HepG2 (cell line): Measurements from ENCODE around the gene SALL2. TPM values are rescaled to one million over a fixed set of nuclear protein-coding genes. Genes with fewer than 3 reads are reported as not detected.

Source experiments
- CSRNP1 ChIP-seq: sonication (generic); formaldehyde crosslinking; IDR thresholded peaks from 2 replicates; pipeline ENCODE4 v1.8.1; 2023; ENCODE audit warnings: mild to moderate bottlenecking, missing genetic modification reagents
- DMTF1 ChIP-seq: sonication (generic); formaldehyde crosslinking; IDR thresholded peaks from 2 replicates; pipeline ENCODE4 v1.4.0; 2020; ENCODE audit warnings: mild to moderate bottlenecking, missing genetic modification reagents
- E2F5 ChIP-seq: sonication (generic); formaldehyde crosslinking; conservative IDR thresholded peaks from 2 replicates; pipeline ENCODE4 v1.4.0; 2020; ENCODE audit warnings: missing genetic modification reagents
- EHMT2 ChIP-seq: fragments of 200-600 bp; sonication (generic); IDR thresholded peaks from 2 replicates; pipeline ENCODE4 v1.7.0; 2017; ENCODE audit warnings: antibody characterized with exemption, low read depth, low read length, borderline replicate concordance
- HOXA5 ChIP-seq: sonication (generic); formaldehyde crosslinking; IDR thresholded peaks from 2 replicates; pipeline ENCODE4 v1.4.0; 2020; ENCODE audit warnings: missing genetic modification reagents
- JUNB ChIP-seq: sonication (generic); formaldehyde crosslinking; IDR thresholded peaks from 2 replicates; pipeline ENCODE4 v1.8.0; 2022; ENCODE audit warnings: missing genetic modification reagents, mild to moderate bottlenecking, borderline replicate concordance
- NBN ChIP-seq: fragments of 450-650 bp; conservative IDR thresholded peaks from 2 replicates; pipeline ENCODE4 v1.6.1; 2017
- NFYB ChIP-seq: sonication (generic); formaldehyde crosslinking; IDR thresholded peaks from 2 replicates; pipeline ENCODE4 v1.4.0; 2020; ENCODE audit warnings: missing genetic modification reagents
- SOX5 ChIP-seq: IDR thresholded peaks from 2 replicates; pipeline ENCODE4 v1.6.1; 2016; ENCODE audit warnings: borderline replicate concordance
- ZMYM3 ChIP-seq: sonication (generic); formaldehyde crosslinking; IDR thresholded peaks from 2 replicates; pipeline ENCODE4 v1.5.1; 2020; ENCODE audit warnings: mild to moderate bottlenecking, missing genetic modification reagents
- ZNF138 ChIP-seq: sonication (generic); formaldehyde crosslinking; IDR thresholded peaks from 2 replicates; pipeline ENCODE4 v1.5.0; 2020; ENCODE audit warnings: mild to moderate bottlenecking, low read depth, missing genetic modification reagents
- ZNF142 ChIP-seq: sonication (generic); formaldehyde crosslinking; IDR thresholded peaks from 2 replicates; pipeline ENCODE4 v1.4.0; 2020; ENCODE audit warnings: missing genetic modification reagents
- ZNF207 ChIP-seq: fragments of 450-650 bp; IDR thresholded peaks from 2 replicates; pipeline ENCODE4 v1.6.1; 2016; ENCODE audit warnings: antibody characterized with exemption, borderline replicate concordance
- ZNF710 ChIP-seq: sonication (generic); formaldehyde crosslinking; IDR thresholded peaks from 2 replicates; pipeline ENCODE4 v1.5.0; 2020; ENCODE audit warnings: mild to moderate bottlenecking, missing genetic modification reagents, borderline replicate concordance
- ZSCAN25 ChIP-seq: sonication (generic); formaldehyde crosslinking; IDR thresholded peaks from 2 replicates; pipeline ENCODE4 v1.8.0; 2022; ENCODE audit warnings: mild to moderate bottlenecking, missing genetic modification reagents
- polyA plus RNA-seq, 8 experiments: library from polyadenylated mRNA; depleted of rRNA in 3 of 8; stranded (reverse) in 7 of 8; unstranded in 1 of 8; fragments of >200 nt; fragmentation: Illumina TruSeq in 4 of 8; extraction: Trizol in 4 of 8; gene quantifications; 2 replicates each; pipeline versions ENCODE4 v1.2.1 to v1.2.3, GENCODE V29; 2011 to 2016; ENCODE audit warnings: low read depth in 4 of 8, missing spikeins in 1 of 8, mixed read lengths in 1 of 8; ENCODE audit not compliant: insufficient read depth in 1 of 8
- total RNA-seq, 5 experiments: library from RNA; depleted of rRNA; stranded (reverse); fragments of >200 nt; fragmentation: Illumina TruSeq; extraction: Trizol; gene quantifications; 2 replicates each; pipeline ENCODE4 v1.2.3, GENCODE V29; 2016; ENCODE audit warnings: low read depth in 1 of 5

SALL2 gene
- total and polyA plus RNA-seq, 2 of the 13 experiments (the other 11 are each of a cell fraction or from before 2014, with no cell fraction given) = 4.9 to 5.8 TPM

GRCh38 chr14:21525962-21526671 lies at the start of gene SALL2 (continued):
- TF ChIP-seq ZMYM3 (0 out of 2 replicates have a peak, but pooled peaks have one; percentile 5), ZNF142 (no peak), SOX5 (CRISPR knock-in tag) (peak; percentile 37; the same call in 1 of the 2 replicates), JUNB (no peak), NFYB (CRISPR knock-in tag) (no peak), ZNF207 (no peak), E2F5 (CRISPR knock-in tag) (no peak), NBN (no peak), DMTF1 (CRISPR knock-in tag) (no peak), EHMT2 (no peak), HOXA5 (CRISPR knock-in tag) (peak; percentile 40; the same call in 1 of the 2 replicates), ZNF138 (CRISPR knock-in tag) (no peak), CSRNP1 (CRISPR knock-in tag) (no peak), ZSCAN25 (peak; percentile 89), ZNF710 (CRISPR knock-in tag) (peak; percentile 37; the same call in 1 of the 2 replicates)
